H1 (cell line): ENCODE data around the gene PEPD.

ENCODE experiments used
- ATF3 ChIP-seq: IDR thresholded peaks from 2 replicates; pipeline ENCODE4 v1.6.1; 2011; ENCODE audit warnings: low read depth, mild to moderate bottlenecking, low read length; ENCODE audit not compliant: insufficient read depth
- BACH1 ChIP-seq: IDR thresholded peaks from 2 replicates; pipeline ENCODE4 v1.6.1; 2012; ENCODE audit warnings: low read length, improper control_type of control experiment
- CHD1 ChIP-seq: IDR thresholded peaks from 2 replicates; pipeline ENCODE4 v1.6.1; 2012; ENCODE audit warnings: low read depth, low read length, improper control_type of control experiment
- EZH2 ChIP-seq: fragments of 200-600 bp; sonication (generic); IDR thresholded peaks from 2 replicates; pipeline ENCODE4 v1.7.1; 2012; ENCODE audit warnings: low read depth, mild to moderate bottlenecking, moderate library complexity, low read length, inconsistent platforms; ENCODE audit not compliant: severe bottlenecking
- MAX ChIP-seq: IDR thresholded peaks from 2 replicates; pipeline ENCODE4 v1.6.1; 2012; ENCODE audit warnings: inconsistent platforms
- POU5F1 ChIP-seq: IDR thresholded peaks from 2 replicates; pipeline ENCODE4 v1.6.1; 2011; ENCODE audit warnings: low read depth, mild to moderate bottlenecking, low read length, moderate library complexity
- RAD21 ChIP-seq, 2 experiments: IDR thresholded peaks in 1 of 2; conservative IDR thresholded peaks in 1 of 2; 2 replicates each; pipeline ENCODE4 v1.6.1; 2011; ENCODE audit warnings: low read depth in 2 of 2, low read length in 2 of 2, improper control_type of control experiment in 1 of 2, inconsistent platforms in 1 of 2, mild to moderate bottlenecking in 1 of 2, moderate library complexity in 1 of 2
- RBBP5 ChIP-seq: IDR thresholded peaks from 2 replicates; pipeline ENCODE4 v1.7.1; 2012; ENCODE audit warnings: low read depth, mild to moderate bottlenecking, inconsistent platforms, low read length, moderate library complexity, borderline replicate concordance
- RNF2 ChIP-seq: fragments of 200-900, 300-1000 bp; sonication (generic); IDR thresholded peaks from 2 replicates; pipeline ENCODE4 v1.7.1; 2016; ENCODE audit warnings: borderline replicate concordance, low read depth, mild to moderate bottlenecking, antibody characterized with exemption, low read length; ENCODE audit not compliant: poor library complexity, severe bottlenecking; ENCODE audit errors: missing control alignments
- SRF ChIP-seq: IDR thresholded peaks from 2 replicates; pipeline ENCODE4 v1.6.1; 2011; ENCODE audit warnings: mild to moderate bottlenecking, low read depth, low read length, moderate library complexity
- ZNF274 ChIP-seq: IDR thresholded peaks from 2 replicates; pipeline ENCODE4 v1.7.0; 2012; ENCODE audit warnings: low read length, borderline replicate concordance; ENCODE audit errors: extremely low read depth
- TF ChIP-seq, protein P1 (sequence below), 3 experiments: IDR thresholded peaks; 1 replicate in 2 of 3; 2 replicates in 1 of 3; pipeline versions ENCODE4 v1.5.1 to v1.6.1; 2011; ENCODE audit warnings: low read length in 3 of 3, mild to moderate bottlenecking in 3 of 3, inconsistent platforms in 2 of 3, low read depth in 1 of 3, moderate library complexity in 1 of 3; ENCODE audit not compliant: insufficient read depth in 1 of 3; ENCODE audit errors: control extremely low read depth in 1 of 3

GRCh38 chr19:33405553-33406461 lies 115.8 kb downstream of the PEPD start:
- TF ChIP-seq POU5F1 = no peak
- TF ChIP-seq, protein P1, sequence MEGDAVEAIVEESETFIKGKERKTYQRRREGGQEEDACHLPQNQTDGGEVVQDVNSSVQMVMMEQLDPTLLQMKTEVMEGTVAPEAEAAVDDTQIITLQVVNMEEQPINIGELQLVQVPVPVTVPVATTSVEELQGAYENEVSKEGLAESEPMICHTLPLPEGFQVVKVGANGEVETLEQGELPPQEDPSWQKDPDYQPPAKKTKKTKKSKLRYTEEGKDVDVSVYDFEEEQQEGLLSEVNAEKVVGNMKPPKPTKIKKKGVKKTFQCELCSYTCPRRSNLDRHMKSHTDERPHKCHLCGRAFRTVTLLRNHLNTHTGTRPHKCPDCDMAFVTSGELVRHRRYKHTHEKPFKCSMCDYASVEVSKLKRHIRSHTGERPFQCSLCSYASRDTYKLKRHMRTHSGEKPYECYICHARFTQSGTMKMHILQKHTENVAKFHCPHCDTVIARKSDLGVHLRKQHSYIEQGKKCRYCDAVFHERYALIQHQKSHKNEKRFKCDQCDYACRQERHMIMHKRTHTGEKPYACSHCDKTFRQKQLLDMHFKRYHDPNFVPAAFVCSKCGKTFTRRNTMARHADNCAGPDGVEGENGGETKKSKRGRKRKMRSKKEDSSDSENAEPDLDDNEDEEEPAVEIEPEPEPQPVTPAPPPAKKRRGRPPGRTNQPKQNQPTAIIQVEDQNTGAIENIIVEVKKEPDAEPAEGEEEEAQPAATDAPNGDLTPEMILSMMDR (IDR thresholded peaks at IDR 0.05; ENCODE audit: control extremely low read depth in 1 of 3, insufficient read depth in 1 of 3, low read depth in 1 of 3, low read length in 3 of 3) = no peak
- TF ChIP-seq ATF3 = no peak
- TF ChIP-seq BACH1 = no peak
- TF ChIP-seq RAD21 (IDR thresholded peaks at IDR 0.05 in 1 of 2, conservative IDR thresholded peaks at IDR 0.05 in 1 of 2; ENCODE audit: low read depth in 2 of 2, low read length in 2 of 2) = no peak
- no peak for TF ChIP-seq CHD1
- no peak for TF ChIP-seq RNF2
- TF ChIP-seq EZH2 = no peak
- no peak for TF ChIP-seq RBBP5
- TF ChIP-seq SRF = no peak
- no peak for TF ChIP-seq MAX
- no peak for TF ChIP-seq ZNF274
